EH (cell line): ENCODE data around the gene LFNG.
"Not testable (repeated sequence)": the region's sequence is repeated elsewhere in the genome, so short reads cannot be mapped to it uniquely, and the experiment has no call there.

Experiments used
- DNase-seq: peaks from one replicate; pipeline ENCODE4 v3.0.0-alpha.2; 2015; ENCODE audit warnings: low read depth

The LFNG gene

DNA sequence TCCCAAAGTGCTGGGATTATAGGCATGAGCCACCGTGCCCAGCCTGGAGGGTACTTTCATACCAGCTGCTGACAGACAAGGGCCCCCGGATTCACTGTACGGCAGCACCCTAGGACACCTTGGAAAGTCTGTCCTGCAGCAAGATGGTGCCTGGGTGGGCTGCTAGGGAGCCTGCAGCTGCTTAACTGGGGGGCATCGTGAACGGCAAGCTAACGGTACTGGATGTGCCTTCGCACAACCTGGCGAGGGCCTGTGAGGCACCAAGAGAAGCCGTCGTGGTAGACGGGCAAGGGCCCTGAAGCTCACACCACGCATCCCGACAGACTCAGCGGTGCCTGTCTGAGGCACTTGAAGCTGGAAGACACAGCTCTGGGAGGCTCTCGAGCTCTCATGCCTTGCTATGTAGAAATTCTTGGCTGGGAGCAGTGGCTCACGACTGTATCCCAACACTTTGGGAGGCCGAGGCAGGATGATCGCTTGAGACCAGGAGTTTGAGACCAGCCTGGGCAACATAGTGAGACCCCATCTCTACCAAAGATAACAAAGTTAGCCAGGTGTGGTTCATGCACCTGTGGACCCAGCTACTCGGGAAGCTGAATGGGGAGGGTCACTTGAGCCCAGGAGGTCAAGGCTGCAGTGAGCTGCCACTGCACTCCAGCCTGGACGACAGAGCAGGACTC is 26.3 kb downstream of the LFNG start:
- DNase-seq: no peak

- DNase-seq: no peak
Observed at GRCh38 chr7:2546776-2547586, 27.4 kb downstream of the LFNG start.

- DNase-seq: no peak
Observed at GRCh38 chr7:2551418-2551817, 31.8 kb downstream of the LFNG start.

DNA sequence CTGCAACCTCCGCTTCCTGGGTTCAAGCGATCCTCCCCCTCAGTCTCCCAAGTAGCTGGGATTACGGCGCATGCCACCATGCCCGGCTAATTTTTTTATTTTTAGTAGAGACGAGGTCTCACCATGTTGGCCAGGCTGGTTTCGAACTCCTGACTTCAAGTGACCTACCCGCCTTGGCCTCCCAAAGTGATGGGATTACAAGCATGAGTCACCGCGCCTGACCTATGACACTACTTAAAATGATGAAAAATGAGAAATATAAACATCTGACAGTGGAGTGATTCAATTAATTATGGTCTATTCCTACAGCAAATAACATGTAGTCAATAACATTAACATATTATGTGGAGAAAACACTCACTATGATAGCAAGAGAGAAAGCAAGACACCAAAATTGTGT is 33.5 kb downstream of the LFNG start:
- no peak for DNase-seq

GRCh38 chr7:2553831-2554581 is 34.4 kb downstream of the LFNG start:
- DNase-seq: no peak

DNA sequence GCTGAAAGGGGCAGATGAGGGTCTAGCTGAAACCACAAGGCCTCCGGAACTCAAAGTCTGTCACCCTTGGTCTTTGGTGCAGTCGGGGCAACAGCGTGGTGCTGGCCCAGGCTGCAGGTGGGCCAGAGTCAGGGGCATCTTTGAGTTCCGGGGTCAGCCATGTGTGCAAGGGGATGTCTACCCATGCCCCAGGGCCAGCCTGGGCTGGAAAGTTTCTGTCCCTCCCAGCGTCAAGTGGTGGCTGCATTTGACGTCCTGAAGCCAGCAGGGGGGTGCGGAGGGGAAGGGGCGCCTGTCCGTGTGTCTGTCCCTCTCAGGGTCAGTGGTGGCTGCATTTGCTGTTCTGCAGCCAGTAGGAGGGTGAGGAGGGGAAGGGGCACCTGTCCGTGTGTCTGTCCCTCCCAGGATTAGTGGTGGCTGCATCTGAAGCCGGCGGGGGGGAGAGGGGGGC is 35.1 kb downstream of the LFNG start:
- no peak for DNase-seq

DNA sequence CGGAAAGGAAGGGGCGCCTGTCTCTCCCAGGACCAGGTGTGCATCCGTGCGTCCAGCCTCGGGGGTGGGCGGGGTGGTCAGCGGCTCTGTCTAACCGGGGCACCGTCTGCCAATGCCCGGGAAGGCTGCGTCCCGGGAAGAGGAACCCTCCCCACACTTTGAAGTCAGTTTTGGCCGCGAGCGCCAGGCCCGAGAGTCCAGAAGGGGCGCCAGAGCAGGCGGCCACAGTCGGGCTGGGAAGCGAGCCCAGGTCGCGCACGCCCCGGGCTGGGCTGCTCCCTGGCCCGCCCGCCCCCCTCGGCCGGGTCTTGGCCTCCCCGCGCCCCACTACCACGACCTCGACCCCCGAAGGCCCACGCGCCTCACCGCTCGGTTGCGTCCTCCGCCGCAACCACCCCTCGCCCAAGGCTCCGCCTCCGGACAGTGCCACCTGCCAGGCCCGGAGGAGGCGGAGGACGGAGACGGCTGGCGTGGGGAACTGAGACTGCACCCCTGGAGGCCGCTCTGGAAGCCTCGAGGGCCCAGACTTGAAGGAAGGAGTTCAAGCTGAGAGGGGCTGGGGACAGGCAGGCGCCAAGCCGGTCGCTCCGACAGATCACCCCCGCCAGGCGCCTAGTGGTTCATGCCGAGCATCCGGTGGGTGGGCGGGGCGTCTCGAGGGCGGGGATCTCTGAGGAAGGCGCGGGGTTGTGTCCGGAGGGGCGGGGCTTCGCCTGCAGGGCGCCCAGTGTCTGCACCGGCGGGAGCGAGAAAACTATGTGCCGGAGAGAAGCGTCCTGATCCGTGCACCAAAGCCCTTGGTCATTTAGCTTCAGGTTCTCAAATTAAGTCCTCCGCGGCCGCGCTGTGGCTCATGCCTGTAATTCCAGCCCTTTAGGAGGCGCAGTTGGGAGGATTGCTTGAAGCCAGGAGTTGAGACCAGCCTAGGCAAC is 35.8 kb downstream of the LFNG start, which contains the start of gene BRAT1:
Gene BRAT1, minus strand, starts transcription at position 404 of the 932 bp plus-strand sequence. CDS start 1,093 bp downstream, outside the sequence.
- peak; percentile 94 for DNase-seq

GRCh38 chr7:2558629-2559282 is 39.2 kb downstream of the LFNG start, which contains the start of gene IQCE:
IQCE (plus strand) TSS chr7:2558979; CDS start chr7:2559182, 203 bp downstream.
- DNase-seq: peak; percentile 87

GRCh38 chr7:2559283-2559950 is 39.8 kb downstream of the LFNG start:
- DNase-seq: no peak

DNA sequence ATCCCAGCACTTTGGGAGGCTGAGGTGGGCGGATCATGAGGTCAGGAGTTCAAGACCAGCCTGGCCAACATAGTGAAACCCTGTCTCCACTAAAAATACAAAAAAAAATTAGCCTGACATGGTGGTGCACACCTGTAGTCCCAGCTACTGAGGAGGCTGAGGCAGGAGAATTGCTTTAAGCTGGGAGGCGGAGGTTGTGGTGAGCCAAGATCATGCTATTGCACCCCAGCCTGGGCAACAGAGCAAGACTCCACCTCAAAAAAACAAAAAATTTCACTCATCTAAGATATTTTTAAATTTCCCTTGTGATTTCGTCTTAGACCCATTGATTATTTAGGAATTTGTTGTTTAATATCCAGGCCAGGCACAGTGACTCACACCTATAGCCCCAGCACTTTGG is 44.4 kb downstream of the LFNG start:
- not testable (repeated sequence) for DNase-seq

DNA sequence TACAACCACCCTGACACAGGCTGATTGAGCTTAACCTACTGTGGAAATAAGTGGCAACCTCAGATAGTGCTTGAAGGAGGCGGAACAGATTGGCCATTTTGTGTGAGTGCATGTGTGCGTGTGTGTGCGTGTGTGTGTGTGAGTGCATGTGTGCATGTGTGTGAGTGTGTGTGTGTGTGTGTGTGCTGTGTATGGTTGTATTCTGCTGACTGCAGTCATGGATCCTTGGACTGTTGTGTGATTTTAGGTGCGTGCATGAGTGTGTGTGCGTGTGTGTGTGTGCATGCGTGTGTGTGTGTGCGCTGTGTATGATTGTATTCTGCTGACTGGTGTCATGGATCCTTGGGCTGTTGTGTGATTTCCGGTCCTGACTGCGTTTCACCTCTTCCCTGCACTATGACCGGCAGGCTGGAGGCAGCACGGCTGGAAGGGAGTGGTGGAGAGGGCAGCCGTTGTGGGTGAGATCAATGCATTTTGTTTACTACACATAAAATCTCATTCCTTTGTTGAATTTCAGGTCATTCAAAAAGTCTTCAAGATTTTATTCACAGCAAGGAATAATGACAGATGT is 45.5 kb downstream of the LFNG start:
- no peak for DNase-seq

DNA sequence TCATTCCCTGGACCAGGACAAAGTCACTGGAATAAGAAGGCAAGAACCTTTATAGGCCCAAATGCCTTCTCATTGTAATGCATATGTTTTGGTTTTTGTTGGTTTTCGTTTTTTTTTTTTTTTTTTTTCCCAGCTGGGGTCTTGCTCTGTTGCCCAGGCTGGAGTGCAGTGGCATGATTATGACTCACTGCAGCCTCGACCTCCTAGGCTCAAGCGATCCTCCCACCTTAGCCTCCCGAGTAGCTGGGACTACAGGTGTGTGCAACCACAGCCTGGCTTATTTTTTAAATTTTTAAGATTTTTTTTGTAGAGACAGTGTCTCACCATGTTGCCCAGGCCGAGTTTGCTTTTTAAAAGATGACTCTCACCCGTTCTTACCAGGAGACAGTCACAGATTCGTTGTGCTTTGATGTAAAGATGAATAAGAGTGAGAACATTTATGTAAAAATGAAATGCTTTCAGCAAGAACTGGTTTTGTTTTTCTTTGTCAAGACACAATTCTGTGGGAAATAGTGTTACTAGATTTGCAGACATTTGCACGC is 46.8 kb downstream of the LFNG start:
- DNase-seq: no peak

GRCh38 chr7:2566890-2567678 is 47.5 kb downstream of the LFNG start:
- DNase-seq: no peak

- DNase-seq: peak; percentile 53
Observed at GRCh38 chr7:2567679-2568278, 48.2 kb downstream of the LFNG start.

GRCh38 chr7:2568521-2569223 is 49.1 kb downstream of the LFNG start:
- no peak for DNase-seq

GRCh38 chr7:2569421-2569820 is 49.8 kb downstream of the LFNG start:
- no peak for DNase-seq

DNA sequence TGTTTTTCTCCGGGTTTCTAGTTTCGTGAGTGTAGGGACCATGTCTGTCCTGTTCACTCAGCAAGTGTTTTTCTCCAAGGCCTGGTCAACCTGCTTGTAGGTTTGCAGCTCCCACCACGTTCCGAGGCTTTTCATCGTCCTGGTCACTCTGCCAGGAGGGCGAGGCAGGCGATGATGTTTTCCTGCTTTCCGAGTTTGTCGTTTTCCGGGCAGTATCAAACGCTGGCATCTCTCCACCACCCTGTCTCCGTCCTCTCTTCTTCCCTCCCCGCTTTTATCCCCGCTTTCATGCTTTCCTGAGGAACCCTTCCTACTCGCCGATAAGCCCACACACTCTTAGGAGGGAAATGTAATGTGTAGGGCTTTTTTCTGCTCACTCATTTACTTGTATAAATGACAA is 50.4 kb downstream of the LFNG start:
- DNase-seq: no peak

GRCh38 chr7:2571409-2571808 is 51.8 kb downstream of the LFNG start:
- DNase-seq: no peak
